GM19193 (cell line): ENCODE results near the gene HIPK2.

Experiments used
- POLR2A ChIP-seq: IDR thresholded peaks from 4 replicates; pipeline ENCODE4 v1.6.1; 2011; ENCODE audit not compliant: insufficient read depth, insufficient read length; ENCODE audit errors: extremely low read depth

HIPK2 gene

DNA sequence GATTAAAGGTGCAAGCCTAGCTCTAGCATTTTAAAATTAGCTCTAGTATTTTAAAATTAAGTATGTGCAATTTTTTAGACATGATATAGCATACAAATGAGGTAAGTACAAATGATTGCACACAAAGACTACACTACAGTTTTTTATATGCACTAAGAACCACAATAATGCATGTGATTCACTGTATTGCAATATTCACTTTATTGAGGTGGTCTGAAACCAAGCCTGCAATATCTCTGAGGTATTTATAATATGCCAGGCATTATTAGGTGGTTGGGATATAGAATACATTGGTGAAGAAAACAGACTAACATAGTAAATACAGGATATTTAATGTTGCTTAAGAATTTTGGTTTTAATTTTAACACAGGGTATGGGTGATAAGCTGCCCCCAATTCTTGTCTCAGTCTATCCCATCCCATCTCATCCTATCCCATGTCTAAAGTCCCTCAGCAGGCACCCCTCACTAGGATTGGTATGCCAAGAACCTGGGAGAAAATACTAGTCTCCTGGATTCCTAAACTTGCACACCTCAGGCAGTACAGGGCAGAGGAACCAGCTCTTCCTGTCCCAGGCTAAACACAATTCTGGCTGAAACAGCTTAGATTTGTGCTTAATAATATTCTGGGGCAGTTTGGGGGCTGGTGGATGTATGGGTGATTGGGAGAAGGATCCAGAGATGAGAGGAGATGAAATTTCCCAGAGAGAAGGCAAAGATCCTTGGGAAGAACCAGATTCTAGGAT is 90.4 kb downstream of the HIPK2 start:
- no peak for TF ChIP-seq POLR2A

DNA sequence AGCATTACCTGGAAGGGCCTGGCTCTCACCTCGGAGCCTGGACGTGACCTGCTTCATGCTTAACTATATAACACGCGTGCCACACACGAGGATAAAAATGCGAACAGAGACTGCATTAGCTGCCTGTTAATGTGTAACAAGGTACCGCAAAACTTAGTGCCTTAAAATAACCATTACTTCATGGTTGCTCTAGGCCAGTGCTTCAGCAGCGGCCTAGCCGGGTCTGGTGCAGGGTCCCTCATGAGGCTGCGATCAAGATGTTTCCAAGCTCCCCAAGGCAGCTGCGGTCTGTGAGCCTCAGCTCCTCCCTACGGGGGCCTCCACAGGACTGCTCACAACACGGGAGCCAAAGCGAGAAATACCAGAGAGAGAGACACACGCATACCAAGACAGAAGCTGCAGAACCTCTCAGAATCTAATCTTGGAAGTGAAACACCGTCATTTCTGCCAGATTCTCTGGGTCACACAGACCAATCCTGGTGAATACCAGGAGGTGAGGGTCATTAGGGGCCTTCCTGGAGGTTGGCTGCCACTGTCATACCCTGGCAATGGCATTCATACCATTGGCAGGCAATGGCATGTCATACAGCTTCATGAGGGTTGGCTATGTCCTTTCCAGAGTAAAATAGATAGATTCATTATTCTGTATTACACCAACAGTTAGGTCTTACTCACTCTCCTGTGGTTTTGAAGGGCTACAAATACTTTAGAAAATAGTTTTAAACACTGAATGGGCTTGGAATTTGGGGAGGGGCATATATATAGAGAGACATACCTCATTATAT is 94.5 kb downstream of the HIPK2 start:
- no peak for TF ChIP-seq POLR2A

DNA sequence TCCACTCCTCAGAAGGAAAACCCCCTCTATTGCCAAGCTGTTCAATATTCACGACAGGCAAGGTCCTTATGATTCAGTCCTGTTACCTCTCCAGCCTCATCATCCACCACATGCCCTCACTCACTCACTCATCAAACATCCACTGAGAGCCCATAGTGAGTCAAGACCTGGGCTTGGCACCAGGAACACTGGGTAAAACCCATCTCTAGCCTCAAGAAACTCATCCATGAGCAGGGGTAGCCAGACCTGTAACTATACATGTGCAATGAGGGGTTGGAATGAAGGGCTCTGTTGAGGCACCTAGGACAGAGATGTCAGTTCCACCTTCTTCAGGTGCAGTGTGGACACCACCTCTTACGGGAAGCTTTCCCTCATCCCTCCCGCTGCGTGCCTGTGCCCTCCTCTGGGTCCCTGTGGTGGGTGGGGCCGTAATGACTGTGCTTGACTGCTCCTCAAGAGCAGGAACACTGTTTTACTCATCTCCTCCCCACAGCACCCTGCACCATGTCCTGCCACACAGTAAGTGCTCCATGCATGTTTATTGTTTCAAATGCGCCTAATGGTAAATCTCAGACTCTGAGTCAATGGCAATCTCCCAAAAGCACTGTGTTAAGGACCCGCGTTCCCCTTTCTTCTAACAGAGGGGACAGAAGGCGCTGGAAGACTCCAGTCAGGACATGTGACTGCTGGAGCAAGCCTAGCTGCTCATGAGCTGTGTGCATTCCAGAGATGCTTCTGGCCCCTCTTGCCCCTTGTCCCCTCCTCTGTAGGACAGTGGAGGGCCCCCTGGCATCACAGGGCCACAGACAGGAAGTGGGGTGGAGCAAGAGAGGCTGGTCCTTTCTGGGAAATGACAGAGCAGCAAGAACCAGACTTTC is 95.4 kb downstream of the HIPK2 start:
- TF ChIP-seq POLR2A: no peak

DNA sequence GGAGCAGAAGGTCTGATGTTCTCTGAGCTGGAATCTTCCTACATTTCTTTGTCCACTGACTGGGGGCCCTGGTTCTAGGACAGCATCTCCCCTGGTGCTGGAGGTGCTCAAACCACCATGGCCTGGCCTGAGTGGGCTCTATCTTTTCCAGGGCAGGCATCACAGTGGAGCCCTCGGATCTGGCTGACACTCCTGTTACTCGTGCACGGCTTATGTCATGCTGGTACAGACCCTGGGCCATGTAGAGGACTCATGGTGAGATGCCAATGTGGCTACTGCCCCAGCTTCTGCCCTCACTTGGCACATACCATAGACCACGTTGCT is 96.0 kb downstream of the HIPK2 start:
- TF ChIP-seq POLR2A: no peak

DNA sequence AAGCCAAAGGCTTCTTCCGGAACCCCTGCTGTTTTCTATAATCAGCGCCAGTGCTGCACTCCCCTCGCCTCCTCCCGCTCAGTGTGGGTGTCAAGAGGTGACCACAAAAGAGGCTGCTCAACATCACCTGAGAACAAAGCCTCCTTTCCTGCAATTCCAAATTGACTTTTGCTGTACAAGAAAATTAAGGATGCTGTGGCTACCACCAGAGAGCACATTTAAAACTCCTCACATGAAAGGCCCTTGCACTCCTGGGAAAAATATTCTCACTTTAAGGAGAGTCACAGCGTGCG is 96.4 kb downstream of the HIPK2 start:
- TF ChIP-seq POLR2A: no peak

DNA sequence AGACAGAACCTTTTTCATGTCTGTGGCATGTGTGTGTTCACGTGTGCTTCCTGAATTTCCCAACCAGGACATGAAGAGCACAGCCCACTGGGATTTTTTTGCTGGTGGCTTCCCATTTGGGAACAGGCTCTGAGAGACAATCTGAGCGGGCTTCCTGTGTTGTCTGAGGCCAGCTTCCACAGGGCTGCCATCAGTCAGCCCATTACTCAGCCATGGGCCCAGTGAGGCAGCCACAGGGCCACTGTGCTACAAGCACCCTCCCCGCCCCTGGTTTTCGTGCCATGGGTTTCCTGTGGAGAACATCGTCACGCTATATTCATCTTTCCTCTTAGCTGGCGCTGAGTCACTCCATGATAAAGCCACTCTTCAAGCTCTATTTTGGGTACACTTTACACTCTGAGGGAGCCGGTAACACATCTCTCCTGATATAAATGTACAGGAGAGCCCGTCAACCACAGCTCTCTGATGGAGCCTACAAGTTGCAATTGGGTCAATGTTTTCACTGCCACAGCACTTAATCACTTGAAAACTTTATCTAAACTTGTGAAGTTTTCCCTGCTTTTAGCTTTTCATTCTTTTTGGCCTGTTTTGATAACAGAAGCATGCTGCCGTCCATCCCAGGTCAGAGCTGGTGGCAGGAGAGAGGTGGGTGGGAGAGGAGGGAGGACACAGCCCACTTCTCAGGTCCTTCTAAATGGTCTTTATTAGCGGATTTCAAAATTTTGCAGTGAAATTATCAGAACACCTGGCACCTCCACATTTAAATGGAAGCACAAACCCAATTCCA is 96.9 kb downstream of the HIPK2 start:
- no peak for TF ChIP-seq POLR2A

DNA sequence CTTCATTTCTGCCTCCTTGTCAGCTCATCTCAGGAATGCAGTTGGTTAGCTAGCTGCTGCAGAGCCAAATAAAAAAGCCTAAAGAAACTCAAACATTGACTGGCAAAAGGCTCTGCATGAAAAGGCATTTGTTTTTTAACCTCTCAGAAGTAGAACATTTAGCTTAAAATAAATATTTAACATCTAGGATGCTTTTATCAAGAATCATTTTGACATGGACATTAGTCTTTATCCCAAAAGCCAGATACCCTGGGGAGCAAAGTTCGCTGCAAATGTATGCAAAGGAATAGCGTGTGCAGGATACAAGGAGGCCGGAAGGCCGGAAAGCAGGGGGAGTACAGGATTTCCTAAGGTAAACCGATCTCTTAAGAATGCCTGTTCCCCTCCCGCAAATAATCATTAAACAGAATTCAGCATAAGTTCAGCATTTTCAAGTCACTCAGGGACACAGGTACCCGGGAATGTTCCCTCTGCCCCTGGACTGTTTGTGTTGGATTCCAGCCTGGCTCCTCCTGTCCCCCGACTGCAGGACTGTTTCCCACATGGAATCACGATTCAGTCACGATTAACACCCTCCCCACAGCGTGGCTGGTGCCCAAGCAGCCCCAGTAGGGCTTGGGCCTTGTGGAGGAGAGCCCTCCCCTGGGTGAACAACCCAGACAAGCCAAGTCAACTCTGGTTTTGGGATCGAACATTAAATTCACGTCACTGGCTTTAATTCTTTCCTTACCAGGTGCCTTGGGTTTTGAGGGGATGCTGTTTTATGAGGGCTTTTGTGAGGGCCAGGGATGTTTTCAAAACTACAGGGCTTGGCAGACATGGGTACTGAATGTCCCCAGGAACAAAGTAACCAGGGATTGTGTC is 97.8 kb downstream of the HIPK2 start:
- TF ChIP-seq POLR2A: no peak

DNA sequence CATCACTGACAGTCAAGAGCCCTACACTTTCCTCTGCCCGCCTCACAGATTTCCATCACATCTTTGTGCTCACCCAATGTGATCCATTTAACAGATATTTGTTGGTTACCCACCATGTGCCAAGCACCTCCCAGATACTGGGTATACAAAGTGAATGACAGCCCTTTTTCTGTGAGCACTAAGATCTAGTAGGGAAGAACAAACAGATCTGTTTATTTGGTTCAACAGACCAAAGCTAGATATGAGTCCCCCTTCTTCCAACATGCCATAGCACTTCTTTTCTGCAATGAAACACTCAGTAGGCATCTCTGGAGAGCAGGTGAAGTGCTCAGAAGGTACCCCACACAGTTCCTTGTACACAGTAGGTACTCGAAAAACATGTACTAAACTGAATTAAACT is 101.4 kb downstream of the HIPK2 start:
- no peak for TF ChIP-seq POLR2A

DNA sequence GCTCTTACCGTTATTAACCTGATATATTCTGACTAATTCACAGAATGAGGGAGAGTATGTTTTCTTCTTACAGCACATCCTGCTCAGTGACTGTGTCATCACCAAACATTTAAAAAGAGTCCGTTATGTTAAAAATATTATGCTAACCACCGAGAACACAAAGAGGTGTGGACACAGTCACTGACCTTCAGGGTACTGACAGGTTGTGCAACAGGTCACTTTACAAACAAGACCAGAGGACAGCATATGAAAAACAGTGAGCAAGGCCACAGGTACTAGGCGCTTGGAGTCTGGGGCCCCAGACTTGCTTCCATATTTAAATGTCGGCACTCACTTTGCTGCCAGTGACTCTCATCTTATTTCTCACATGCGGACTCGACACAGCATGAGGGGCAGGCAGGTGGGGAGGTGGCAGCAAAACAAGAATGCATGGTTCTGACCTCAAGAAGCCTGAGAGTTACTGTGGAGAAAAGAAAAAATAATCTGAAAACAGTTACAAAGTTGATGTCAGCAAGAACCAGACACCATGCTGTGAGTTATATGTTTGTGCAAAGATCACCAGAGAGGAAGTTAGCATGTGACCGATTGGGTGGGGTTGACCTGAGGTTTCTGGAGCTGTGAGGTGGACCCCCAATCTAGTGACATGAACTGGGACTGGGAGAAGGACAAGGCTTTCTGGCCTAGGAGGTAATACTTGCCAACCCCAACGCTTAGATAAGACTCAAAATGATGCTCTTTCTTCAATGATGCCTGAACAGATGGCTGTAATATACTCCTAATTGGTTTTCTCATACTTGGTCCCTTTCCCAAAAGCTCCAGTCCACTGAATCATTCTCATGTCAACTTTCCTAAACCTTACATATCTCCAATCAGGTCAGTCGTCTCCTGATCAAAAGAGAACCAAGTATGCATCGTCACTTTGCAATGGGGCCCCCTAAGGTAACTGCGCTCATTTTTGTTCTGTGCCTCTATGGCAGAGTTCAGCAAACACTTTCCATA is 102.4 kb downstream of the HIPK2 start:
- no peak for TF ChIP-seq POLR2A

DNA sequence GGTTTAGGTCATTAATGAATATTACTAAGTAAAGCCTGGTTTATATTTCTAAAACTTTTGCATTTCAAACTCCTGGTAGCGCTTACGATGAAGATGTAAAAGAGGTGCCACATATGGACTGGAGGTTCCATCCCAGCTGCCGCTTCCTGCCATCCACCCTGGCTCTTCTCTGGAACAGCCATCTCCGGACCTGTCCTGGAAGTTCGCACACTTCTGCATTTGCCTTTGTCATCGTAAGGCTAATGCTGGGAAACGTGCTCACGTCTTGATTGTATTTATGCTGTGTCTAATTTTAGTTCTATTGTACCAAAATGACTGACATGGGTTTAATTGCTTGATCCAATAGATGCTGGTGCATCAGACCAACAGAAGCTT is 103.1 kb downstream of the HIPK2 start:
- no peak for TF ChIP-seq POLR2A

DNA sequence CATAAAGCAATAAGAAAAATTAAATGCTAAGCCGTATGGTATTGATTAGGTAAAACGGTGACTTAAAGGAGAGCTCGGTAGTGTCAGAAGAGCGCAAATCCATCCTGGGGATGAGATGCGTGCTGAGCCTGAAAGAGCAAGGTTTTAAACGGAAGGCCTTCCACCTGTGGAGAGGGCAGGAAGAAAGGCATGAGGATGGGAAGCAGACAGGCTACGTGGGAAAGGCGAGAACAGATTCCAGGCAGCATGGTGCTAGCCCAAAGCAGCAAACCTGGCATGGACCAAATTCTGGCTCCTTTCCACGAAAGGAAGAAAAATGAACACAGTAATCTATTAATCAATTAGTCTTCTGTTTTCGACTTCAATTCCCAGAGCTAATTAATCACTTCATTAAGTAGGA is 103.5 kb downstream of the HIPK2 start:
- no peak for TF ChIP-seq POLR2A

DNA sequence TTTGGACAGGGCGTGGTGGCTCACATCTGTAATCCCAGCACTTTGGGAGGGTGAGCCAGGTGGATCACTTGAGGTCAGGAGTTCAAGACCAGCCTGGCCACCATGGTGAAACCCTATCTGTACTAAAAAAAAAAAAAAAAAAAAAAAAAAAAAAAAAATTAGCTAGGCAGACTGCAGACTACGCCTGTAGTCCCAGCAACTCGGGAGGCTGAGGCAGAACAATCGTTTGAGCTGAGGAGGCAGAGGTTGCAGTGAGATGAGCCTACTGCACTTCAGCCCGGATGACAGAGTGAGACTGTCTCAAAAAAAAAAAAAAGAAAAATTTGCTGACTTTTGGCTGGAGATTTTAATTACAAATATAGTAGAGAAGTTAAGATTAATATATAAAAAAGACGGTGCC is 104.0 kb downstream of the HIPK2 start:
- no peak for TF ChIP-seq POLR2A

DNA sequence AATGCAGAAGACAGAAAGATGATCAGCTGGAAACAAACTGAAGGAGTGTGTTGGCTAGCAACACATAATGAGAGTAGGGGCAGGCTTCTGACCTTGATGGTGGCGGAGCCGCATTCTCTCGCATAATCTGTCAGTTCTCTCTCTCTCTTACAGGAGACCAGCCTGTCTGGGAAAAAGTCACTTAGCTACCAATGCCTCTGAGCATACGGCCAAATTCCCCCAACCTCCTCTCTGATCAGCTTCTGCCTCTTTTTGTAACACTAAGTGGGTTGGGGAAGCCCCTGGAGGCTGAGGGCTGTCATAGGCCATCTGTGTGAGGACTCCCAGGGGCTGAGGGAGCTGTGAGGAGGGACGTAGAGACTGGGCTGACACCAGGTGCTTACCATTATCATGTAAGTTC is 104.6 kb downstream of the HIPK2 start:
- no peak for TF ChIP-seq POLR2A
